PC-3 (cell line): Measurements from ENCODE around the gene SPRY1.

Experiments used
- CTCF ChIP-seq: fragments of 300-600 bp; sonication (generic); conservative IDR thresholded peaks from 2 replicates; pipeline ENCODE4 v1.5.1; 2017; ENCODE audit warnings: antibody characterized with exemption, low read depth, mild to moderate bottlenecking, low read length
- EZH2 ChIP-seq: fragments of 300-600 bp; sonication (generic); IDR thresholded peaks from one replicate; pipeline ENCODE4 v1.6.1; 2017; ENCODE audit warnings: antibody characterized with exemption, mild to moderate bottlenecking, low read length; ENCODE audit not compliant: unreplicated experiment
- EZH2phosphoT487 ChIP-seq: fragments of 300-600 bp; sonication (generic); IDR thresholded peaks from 2 replicates; pipeline ENCODE4 v1.6.1; 2018; ENCODE audit warnings: mild to moderate bottlenecking, antibody characterized with exemption, low read length, borderline replicate concordance

GRCh38 chr4:123412700-123413512, 16.3 kb downstream of the SPRY1 start:
- TF ChIP-seq EZH2 (no peak), CTCF (no peak), EZH2phosphoT487 (no peak)
